ENCODE results near the gene MTHFD1L.

MTHFD1L gene

GRCh38 chr6:151087861-151088598 lies 222.5 kb downstream of the MTHFD1L start:
- DNase-seq (ENCODE audit: insufficient read length, low spot score) (no peak), FAIRE-seq (no peak)

GRCh38 chr6:151088599-151088935 lies 223.1 kb downstream of the MTHFD1L start:
- FAIRE-seq: no peak
- DNase-seq (ENCODE audit: insufficient read length, low spot score): no peak

GRCh38 chr6:151088963-151089362 lies 223.5 kb downstream of the MTHFD1L start:
- FAIRE-seq (no peak), DNase-seq (ENCODE audit: insufficient read length, low spot score) (no peak)

- DNase-seq (ENCODE audit: insufficient read length, low spot score) (no peak), FAIRE-seq (no peak)
Measured at GRCh38 chr6:151089978-151090377, 224.5 kb downstream of the MTHFD1L start.

- DNase-seq (ENCODE audit: insufficient read length, low spot score) (no peak), FAIRE-seq (no peak)
Measured at GRCh38 chr6:151091571-151091970, 226.1 kb downstream of the MTHFD1L start.

- FAIRE-seq (no peak), DNase-seq (ENCODE audit: insufficient read length, low spot score) (no peak)
Measured at GRCh38 chr6:151092591-151092990, 227.1 kb downstream of the MTHFD1L start.

- FAIRE-seq (no peak), DNase-seq (ENCODE audit: insufficient read length, low spot score) (no peak)
Measured at GRCh38 chr6:151093706-151094105, 228.2 kb downstream of the MTHFD1L start.

GRCh38 chr6:151095538-151096254 lies 230.2 kb downstream of the MTHFD1L start:
- DNase-seq (ENCODE audit: insufficient read length, low spot score): no peak

GRCh38 chr6:151096255-151096612 lies 230.7 kb downstream of the MTHFD1L start:
- DNase-seq (ENCODE audit: insufficient read length, low spot score) (no peak), FAIRE-seq (no peak)

More at GRCh38 chr6:151095538-151096254, 230.2 kb downstream of the MTHFD1L start:
- no peak for FAIRE-seq

GRCh38 chr6:151096691-151097606 lies 231.4 kb downstream of the MTHFD1L start:
- DNase-seq (ENCODE audit: insufficient read length, low spot score) (no peak), FAIRE-seq (no peak)

GRCh38 chr6:151098166-151098565 lies 232.7 kb downstream of the MTHFD1L start:
- no peak for FAIRE-seq
- DNase-seq (ENCODE audit: insufficient read length, low spot score): no peak

- FAIRE-seq: no peak
Measured at GRCh38 chr6:151100326-151100725, 234.8 kb downstream of the MTHFD1L start.

GRCh38 chr6:151101161-151101815 lies 235.8 kb downstream of the MTHFD1L start:
- no peak for FAIRE-seq

More at GRCh38 chr6:151100326-151100725, 234.8 kb downstream of the MTHFD1L start:
- DNase-seq (ENCODE audit: insufficient read length, low spot score): no peak

GRCh38 chr6:151101816-151102694 lies 236.6 kb downstream of the MTHFD1L start:
- no peak for DNase-seq (ENCODE audit: insufficient read length, low spot score)
- no peak for FAIRE-seq

More at GRCh38 chr6:151101161-151101815, 235.8 kb downstream of the MTHFD1L start:
- DNase-seq (ENCODE audit: insufficient read length, low spot score): no peak

GRCh38 chr6:151103266-151103665 lies 237.8 kb downstream of the MTHFD1L start:
- no peak for FAIRE-seq
- no peak for DNase-seq (ENCODE audit: insufficient read length, low spot score)

- no peak for DNase-seq (ENCODE audit: insufficient read length, low spot score)
- FAIRE-seq: no peak
Measured at GRCh38 chr6:151107897-151108427, 242.5 kb downstream of the MTHFD1L start.

GRCh38 chr6:151108548-151108947 lies 243.0 kb downstream of the MTHFD1L start:
- no peak for FAIRE-seq
- DNase-seq (ENCODE audit: insufficient read length, low spot score): no peak

GRCh38 chr6:151109361-151109760 lies 243.9 kb downstream of the MTHFD1L start:
- FAIRE-seq (no peak), DNase-seq (ENCODE audit: insufficient read length, low spot score) (no peak)

- no peak for DNase-seq (ENCODE audit: insufficient read length, low spot score)
- FAIRE-seq: no peak
Measured at GRCh38 chr6:151109869-151110575, 244.5 kb downstream of the MTHFD1L start.

All from GM19239 (cell line).